GM12878 (cell line): ENCODE results near the gene CLDN15. TPM values are rescaled to one million over a fixed set of nuclear protein-coding genes. Genes with fewer than 3 reads are reported as not detected.

Experiments
- ATAC-seq: fragments of 200-7000 bp; cut with Tn5 transposase; 3 replicates; pipeline ENCODE4 v1.9.1; 2020; ENCODE audit warnings: mild to moderate bottlenecking, moderate library complexity
- BruUV-seq: library from RNA; stranded (reverse); fragments of 400-500 nt; replicated peaks from 2 replicates; lab custom pipeline; 2021; lab: Mats Ljungman, UMichigan
- CTCF ChIA-PET: fragments of 300-600 bp; sonication (Branson Sonifier 250); formaldehyde crosslinking; extraction: SDS; loops from one replicate; lab custom pipeline; 2021; ENCODE audit warnings: inconsistent platforms; lab: Yijun Ruan, JAX
- POLR2A ChIA-PET: fragments of 350-600 bp; formaldehyde crosslinking; extraction: SDS; loops from one replicate; lab custom pipeline; 2021; ENCODE audit warnings: inconsistent platforms; lab: Charles Lee
- RAD21 ChIA-PET: fragments of 300-600 bp; sonication (Branson Sonifier 250); formaldehyde crosslinking; loops from one replicate; lab custom pipeline; 2023; ENCODE audit warnings: antibody characterized with exemption; ENCODE audit not compliant: unreplicated experiment; lab: Charles Lee
- SMC1A ChIA-PET: fragments of 300-600 bp; sonication (Branson Sonifier 250); formaldehyde crosslinking; loops from one replicate; lab custom pipeline; 2023; ENCODE audit not compliant: unreplicated experiment, uncharacterized antibody; lab: Charles Lee
- DNase-seq: peaks from one replicate; pipeline ENCODE4 v3.0.0-alpha.2; 2011; ENCODE audit warnings: low read depth, low spot score
- FAIRE-seq: peaks from 3 replicates; lab custom pipeline; 2011; peaks lifted over from hg19 to GRCh38; lab: Jason Lieb, UNC
- H2AFZ ChIP-seq: 2 replicates; pipeline ENCODE4 v1.6.0; 2011; ENCODE audit warnings: low read depth, low read length, control low read depth; ENCODE audit not compliant: control insufficient read depth
- H3K27ac ChIP-seq: 2 replicates; pipeline ENCODE4 v1.5.1; 2011; ENCODE audit warnings: control low read depth; ENCODE audit not compliant: control insufficient read depth, insufficient read depth
- H3K27me3 ChIP-seq, 2 experiments: replicated peaks in 1 of 2; 2 replicates each; pipeline versions ENCODE4 v1.6.0 to v1.6.1; 2011; ENCODE audit warnings: low read length in 1 of 2; ENCODE audit not compliant: control insufficient read depth in 2 of 2, insufficient read depth in 2 of 2
- H3K36me3 ChIP-seq, 2 experiments: 2 replicates each; pipeline ENCODE4 v1.5.1; 2011; ENCODE audit warnings: low read length in 1 of 2; ENCODE audit not compliant: control insufficient read depth in 2 of 2, insufficient read depth in 2 of 2
- H3K4me1 ChIP-seq: 2 replicates; pipeline ENCODE4 v1.6.1; 2011; ENCODE audit warnings: mild to moderate bottlenecking, low read length, moderate library complexity, mixed read lengths; ENCODE audit not compliant: control insufficient read depth, insufficient read depth
- H3K4me2 ChIP-seq: 2 replicates; pipeline ENCODE4 v1.6.0; 2011; ENCODE audit warnings: control low read depth; ENCODE audit not compliant: control insufficient read depth, insufficient read depth
- H3K4me3 ChIP-seq: fragments of 200-600 bp; sonication (generic); 2 replicates; pipeline ENCODE4 v1.5.1; 2016
- H3K79me2 ChIP-seq: 2 replicates; pipeline ENCODE4 v1.6.0; 2011; ENCODE audit warnings: low read length; ENCODE audit not compliant: control insufficient read depth, insufficient read depth
- H3K9ac ChIP-seq: 2 replicates; pipeline ENCODE4 v1.8.0; 2011; ENCODE audit warnings: low read length, control low read depth, mixed read lengths; ENCODE audit not compliant: control insufficient read depth, insufficient read depth
- H3K9me3 ChIP-seq: replicated peaks from 3 replicates; pipeline ENCODE4 v1.5.1; 2011; ENCODE audit warnings: mild to moderate bottlenecking, low read length; ENCODE audit not compliant: control insufficient read depth, insufficient read depth
- H4K20me1 ChIP-seq: 2 replicates; pipeline ENCODE4 v1.6.0; 2011; ENCODE audit not compliant: control insufficient read depth, insufficient read depth
- ATF7 ChIP-seq: fragments of 450-650 bp; IDR thresholded peaks from 2 replicates; pipeline ENCODE4 v1.6.1; 2016; ENCODE audit warnings: low read depth, mild to moderate bottlenecking
- BCL11A ChIP-seq: IDR thresholded peaks from 2 replicates; pipeline ENCODE4 v1.6.1; 2011; ENCODE audit warnings: low read depth, low read length
- BHLHE40 ChIP-seq, 2 experiments: fragments of 450-650 bp in 1 of 2; IDR thresholded peaks; 2 replicates each; pipeline ENCODE4 v1.6.1; 2011 to 2017; ENCODE audit warnings: low read depth in 2 of 2, borderline replicate concordance in 1 of 2, improper control_type of control experiment in 1 of 2, low read length in 1 of 2, mild to moderate bottlenecking in 1 of 2
- E2F8 ChIP-seq: fragments of 450-650 bp; IDR thresholded peaks from 2 replicates; pipeline ENCODE4 v1.6.1; 2018; ENCODE audit warnings: mild to moderate bottlenecking, low read depth, moderate library complexity; ENCODE audit not compliant: partially characterized antibody
- ETV6 ChIP-seq, 2 experiments: fragments of 450-650 bp in 1 of 2; IDR thresholded peaks in 1 of 2; conservative IDR thresholded peaks in 1 of 2; 2 replicates each; pipeline ENCODE4 v1.6.1; 2014; ENCODE audit warnings: antibody characterized with exemption in 1 of 2, borderline replicate concordance in 1 of 2, low read depth in 1 of 2, mild to moderate bottlenecking in 1 of 2, moderate library complexity in 1 of 2
- HDGF ChIP-seq: fragments of 450-650 bp; IDR thresholded peaks from 2 replicates; pipeline ENCODE4 v1.6.1; 2016; ENCODE audit warnings: antibody characterized with exemption
- MYB ChIP-seq: fragments of 150-350 bp; IDR thresholded peaks from 2 replicates; pipeline ENCODE4 v1.6.1; 2014; ENCODE audit warnings: mild to moderate bottlenecking, low read depth, low read length, borderline replicate concordance
- NFIC ChIP-seq: IDR thresholded peaks from 2 replicates; pipeline ENCODE4 v1.6.1; 2012; ENCODE audit warnings: low read depth, mild to moderate bottlenecking, inconsistent platforms, low read length, moderate library complexity
- NRF1 ChIP-seq: conservative IDR thresholded peaks from 2 replicates; pipeline ENCODE4 v1.6.1; 2011; ENCODE audit warnings: mild to moderate bottlenecking, low read depth, low read length, improper control_type of control experiment
- POU2F2 ChIP-seq: IDR thresholded peaks from 3 replicates; pipeline ENCODE4 v1.6.1; 2011; ENCODE audit warnings: low read depth, mild to moderate bottlenecking, low read length, borderline replicate concordance
- SIN3A ChIP-seq: IDR thresholded peaks from 2 replicates; pipeline ENCODE4 v1.6.1; 2012; ENCODE audit warnings: low read depth, low read length, improper control_type of control experiment
- SUPT20H ChIP-seq: IDR thresholded peaks from 2 replicates; pipeline ENCODE4 v1.6.1; 2011; ENCODE audit warnings: low read depth, mild to moderate bottlenecking, low read length, moderate library complexity, borderline replicate concordance; ENCODE audit not compliant: control insufficient read depth
- ZNF24 ChIP-seq: fragments of 450-650 bp; IDR thresholded peaks from 2 replicates; pipeline ENCODE4 v1.6.1; 2017; ENCODE audit warnings: antibody characterized with exemption, mild to moderate bottlenecking
- ZNF274 ChIP-seq: IDR thresholded peaks from one replicate; pipeline ENCODE4 v1.8.0; 2011; ENCODE audit not compliant: insufficient read length, insufficient read depth
- WGBS: methylation state at CpG from one replicate; pipeline ENCODE4 v1.1.6; 2016; ENCODE audit warnings: low lambda C conversion rate; ENCODE audit not compliant: insufficient replicate concordance, insufficient coverage; ENCODE audit errors: missing lambda C conversion rate; 5-methylcytosine and 5-hydroxymethylcytosine counted together
- in situ Hi-C: fragments of 300-500 bp; cut with MboI; formaldehyde crosslinking; loops from 9 replicates; pipeline ENCODE4 v1.14.3; 2018; ENCODE audit warnings: mixed read lengths
- intact Hi-C: fragments of 100-400 bp; cut with micrococcal nuclease; formaldehyde crosslinking; loops from one replicate; pipeline ENCODE4 v1.14.2; 2022; ENCODE audit not compliant: unreplicated experiment
- polyA plus RNA-seq, 11 experiments: library from polyadenylated mRNA; depleted of rRNA in 4 of 11; unstranded in 6 of 11; stranded (reverse) in 5 of 11; fragments of >200 nt; fragmentation: Nextera tagmentation in 4 of 11; fragmentation: Illumina TruSeq in 1 of 11; extraction: Ambion mirVana in 4 of 11; extraction: Trizol in 1 of 11; gene quantifications; 1 replicate in 1 of 11; 2 replicates in 10 of 11; pipeline versions ENCODE4 v1.2.1 to v1.2.3, GENCODE V29; 2011 to 2016; ENCODE audit warnings: inconsistent platforms in 2 of 11, missing spikeins in 2 of 11, low read depth in 1 of 11
- total RNA-seq, 4 experiments: library from RNA; depleted of rRNA in 3 of 4; stranded (reverse); fragments of >200 nt in 3 of 4; fragmentation: Illumina TruSeq in 1 of 4; extraction: Trizol in 1 of 4; gene quantifications; 2 replicates each; pipeline versions ENCODE4 v1.2.1 to v1.2.3, GENCODE V29; 2013 to 2021
- TF ChIP-seq, protein P1 (sequence below): IDR thresholded peaks from 2 replicates; pipeline ENCODE4 v1.6.1; 2011; ENCODE audit warnings: borderline replicate concordance, low read depth, mild to moderate bottlenecking, moderate library complexity, low read length; ENCODE audit not compliant: insufficient read depth, poor library complexity, severe bottlenecking
- TF ChIP-seq, protein P2 (sequence below): IDR thresholded peaks from 2 replicates; pipeline ENCODE4 v1.6.1; 2012; ENCODE audit warnings: low read depth, low read length, improper control_type of control experiment

Gene CLDN15
- total and polyA plus RNA-seq, 10 of the 15 experiments (the other 5 are each of a cell fraction or from before 2014, with no cell fraction given), result 0.47 to 15.0 (median 6.6) TPM

- under 1% methylated on average over 54 of the region's 55 CpGs for whole genome bisulfite sequencing
- TSS peak; percentile 80 for BruUV-seq
- SMC1A ChIA-PET, result interaction anchor here (1.1 to 1.3 kb wide), 4 partner anchors 10 to 39 kb away, joined by 3 read pairs; partner anchors contain the start of gene ZNHIT1
- FAIRE-seq (peak; percentile 96), DNase-seq (peak; percentile 93), ATAC-seq (peak; percentile 100)
- peak overlapping the region; percentile 95 for H3K9ac ChIP-seq
- H3K27ac ChIP-seq, result peak overlapping the region; percentile 89
- H3K79me2 ChIP-seq, result peaks cover 31% of the 10 kb centered on the region
- CTCF ChIA-PET, result interaction anchor here (0.6 to 4.4 kb wide), 8 partner anchors 8 to 174 kb away, joined by 3 to 17 read pairs (median 4); partner anchors contain the start of genes PLOD3 and ZNHIT1
- in situ Hi-C loops (no loop called here), intact Hi-C loops (no loop called here)
- H3K27me3 ChIP-seq, result no peaks in the 10 kb centered on the region; a peak in 1 of 4 replicates
- H3K4me2 ChIP-seq, result peak overlapping the region; percentile 82
- H3K4me1 ChIP-seq, result peaks cover 7% of the 10 kb centered on the region
- H3K36me3 ChIP-seq, result peaks cover 0 to 3% of the 10 kb centered on the region in 2 experiments; a peak in 3 of 4 replicates
- RAD21 ChIA-PET, result interaction anchor here (0.6 to 1.5 kb wide), 3 partner anchors 8 to 34 kb away, joined by 3 to 6 read pairs (median 5); partner anchors contain the start of gene ZNHIT1
- POLR2A ChIA-PET, result interaction anchor here (0.5 to 1.6 kb wide), 5 partner anchors 8 to 1175 kb away, joined by 3 to 12 read pairs (median 3); partner anchors contain the start of genes PLOD3 and ZNHIT1
- no peaks in the 10 kb centered on the region for H3K9me3 ChIP-seq
- H4K20me1 ChIP-seq, result no peaks in the 10 kb centered on the region
- H3K4me3 ChIP-seq, result peak overlapping the region; percentile 78
- H2AFZ ChIP-seq, result peak overlapping the region; percentile 95
- TF ChIP-seq E2F8, result peak; percentile 75
- TF ChIP-seq, protein P1, sequence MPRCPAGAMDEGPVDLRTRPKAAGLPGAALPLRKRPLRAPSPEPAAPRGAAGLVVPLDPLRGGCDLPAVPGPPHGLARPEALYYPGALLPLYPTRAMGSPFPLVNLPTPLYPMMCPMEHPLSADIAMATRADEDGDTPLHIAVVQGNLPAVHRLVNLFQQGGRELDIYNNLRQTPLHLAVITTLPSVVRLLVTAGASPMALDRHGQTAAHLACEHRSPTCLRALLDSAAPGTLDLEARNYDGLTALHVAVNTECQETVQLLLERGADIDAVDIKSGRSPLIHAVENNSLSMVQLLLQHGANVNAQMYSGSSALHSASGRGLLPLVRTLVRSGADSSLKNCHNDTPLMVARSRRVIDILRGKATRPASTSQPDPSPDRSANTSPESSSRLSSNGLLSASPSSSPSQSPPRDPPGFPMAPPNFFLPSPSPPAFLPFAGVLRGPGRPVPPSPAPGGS, result no peak
- TF ChIP-seq NFIC, result no peak
- no peak; a peak in 1 of 4 replicates for TF ChIP-seq ETV6 (conservative IDR thresholded peaks at IDR 0.05 in 1 of 2, IDR thresholded peaks at IDR 0.05 in 1 of 2; ENCODE audit: borderline replicate concordance in 1 of 2, low read depth in 1 of 2)
- no peak for TF ChIP-seq HDGF
- TF ChIP-seq ZNF24, result no peak
- TF ChIP-seq, protein P2, sequence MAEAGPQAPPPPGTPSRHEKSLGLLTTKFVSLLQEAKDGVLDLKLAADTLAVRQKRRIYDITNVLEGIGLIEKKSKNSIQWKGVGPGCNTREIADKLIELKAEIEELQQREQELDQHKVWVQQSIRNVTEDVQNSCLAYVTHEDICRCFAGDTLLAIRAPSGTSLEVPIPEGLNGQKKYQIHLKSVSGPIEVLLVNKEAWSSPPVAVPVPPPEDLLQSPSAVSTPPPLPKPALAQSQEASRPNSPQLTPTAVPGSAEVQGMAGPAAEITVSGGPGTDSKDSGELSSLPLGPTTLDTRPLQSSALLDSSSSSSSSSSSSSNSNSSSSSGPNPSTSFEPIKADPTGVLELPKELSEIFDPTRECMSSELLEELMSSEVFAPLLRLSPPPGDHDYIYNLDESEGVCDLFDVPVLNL, result no peak
- TF ChIP-seq BCL11A, result no peak
- TF ChIP-seq ZNF274, result no peak
- TF ChIP-seq NRF1, result peak; percentile 87
- TF ChIP-seq SIN3A, result peak; percentile 43; the same call in 1 of the 2 replicates
- no peak for TF ChIP-seq ATF7
- no peak for TF ChIP-seq SUPT20H
- TF ChIP-seq POU2F2, result no peak
- peak; percentile 44 to 58; a peak in 2 of 4 replicates for TF ChIP-seq BHLHE40 (IDR thresholded peaks at IDR 0.05; ENCODE audit: borderline replicate concordance in 1 of 2, low read depth in 2 of 2, low read length in 1 of 2)
- no peak for TF ChIP-seq MYB
Measured at GRCh38 chr7:101251871-101252659, 14.5 kb upstream of the CLDN15 start.
